Measurements from ENCODE around the gene JAG2. TPM values are rescaled to one million over a fixed set of nuclear protein-coding genes. Genes with fewer than 3 reads are reported as not detected.

JAG2 gene
- total RNA-seq, 1 experiment from 2014 or later = 85.9 TPM

GRCh38 chr14:105131241-105131640, 37.3 kb downstream of the JAG2 start:
- Histone ChIP-seq H3K4me3 (replicated peaks in 1 of 2; ENCODE audit: low read depth in 1 of 2, low read length in 2 of 2) (no peak overlapping the region), H3K27me3 (ENCODE audit: insufficient read depth, low read length) (no peaks in the 10 kb centered on the region), H3K9me2 (ENCODE audit: insufficient read depth) (no peaks in the 10 kb centered on the region), H3K9me3 (ENCODE audit: control insufficient read depth in 1 of 2, insufficient read depth in 1 of 2, low read depth in 1 of 2, low read length in 2 of 2) (0 out of 4 replicates have a peak, but pooled peaks cover 0 to 3% of the 10 kb centered on the region in 2 experiments), H3K9ac (ENCODE audit: low read length) (no peak overlapping the region), H2AFZ (ENCODE audit: low read depth, low read length, poor library complexity, severe bottlenecking) (no peak overlapping the region), H3K36me3 (ENCODE audit: control insufficient read depth in 1 of 2, insufficient read depth in 2 of 2, low read length in 2 of 2) (no peaks in the 10 kb centered on the region), H3K79me2 (ENCODE audit: insufficient read depth, low read length) (no peaks in the 10 kb centered on the region), H3K4me1 (ENCODE audit: control insufficient read depth in 1 of 2, insufficient read depth in 2 of 2, low read length in 2 of 2) (no peaks in the 10 kb centered on the region), H3K27ac (ENCODE audit: low read depth, low read length) (no peak overlapping the region), H3K4me2 (ENCODE audit: low read length) (no peak overlapping the region), H4K20me1 (ENCODE audit: insufficient read depth) (no peaks in the 10 kb centered on the region)
- ChIA-PET RAD21 (ENCODE audit: low non-redundant PET in 1 of 2, low total read pairs in 2 of 2, uncharacterized antibody in 2 of 2, unreplicated experiment in 2 of 2) (no interaction called here), POLR2A (no interaction called here), CTCF (interaction anchor here (1.5 kb wide), 1 partner anchor 41 kb away, joined by 6 read pairs; no protein-coding TSS in a partner anchor)
- BruUV-seq (replicated peaks) = no TSS peak
- intact Hi-C loops (cut with micrococcal nuclease) = no loop called here
- DNase-seq (ENCODE audit: low read depth, low spot score) (no peak), ATAC-seq (no peak)
- TF ChIP-seq ZNF274 (IDR thresholded peaks at IDR 0.05; ENCODE audit: low read depth, low read length) (no peak), JUND (IDR thresholded peaks at IDR 0.05) (no peak), CBX3 (IDR thresholded peaks at IDR 0.05; ENCODE audit: low read depth) (peak; percentile 68; the same call in 1 of the 2 replicates)

GRCh38 chr14:105128059-105128458, 40.5 kb downstream of the JAG2 start:
- Histone ChIP-seq H3K36me3 (ENCODE audit: control insufficient read depth in 1 of 2, insufficient read depth in 2 of 2, low read length in 2 of 2) (no peaks in the 10 kb centered on the region), H3K79me2 (ENCODE audit: insufficient read depth, low read length) (no peaks in the 10 kb centered on the region)
- BruUV-seq (replicated peaks) = no TSS peak
- TF ChIP-seq ATF3 (IDR thresholded peaks at IDR 0.05) (no peak), SIN3A (IDR thresholded peaks at IDR 0.05; ENCODE audit: low read depth) (no peak), POLR2AphosphoS5 (IDR thresholded peaks at IDR 0.05; ENCODE audit: low read depth, low read length) (no peak), TCF7L2 (IDR thresholded peaks at IDR 0.05; ENCODE audit: borderline replicate concordance, extremely low read depth, insufficient read depth, insufficient read length) (no peak), YY1 (IDR thresholded peaks at IDR 0.05; ENCODE audit: extremely low read depth, insufficient replicate concordance, low read depth, low read length) (no peak), ZFX (IDR thresholded peaks at IDR 0.05) (no peak), ELF1 (IDR thresholded peaks at IDR 0.05; ENCODE audit: borderline replicate concordance, low read depth) (no peak), RAD21 (IDR thresholded peaks at IDR 0.05; ENCODE audit: low read depth) (no peak), SP1 (IDR thresholded peaks at IDR 0.05; ENCODE audit: low read depth) (no peak), SRF (IDR thresholded peaks at IDR 0.05; ENCODE audit: low read depth) (no peak), CBX3 (IDR thresholded peaks at IDR 0.05; ENCODE audit: low read depth) (no peak), ZNF274 (IDR thresholded peaks at IDR 0.05; ENCODE audit: low read depth, low read length) (no peak), EZH2 (IDR thresholded peaks at IDR 0.05) (no peak), MAX (IDR thresholded peaks at IDR 0.05) (no peak), ZBTB33 (IDR thresholded peaks at IDR 0.05; ENCODE audit: extremely low read depth, insufficient replicate concordance, low read length) (no peak), FOSL1 (IDR thresholded peaks at IDR 0.05; ENCODE audit: low read depth) (no peak), JUND (IDR thresholded peaks at IDR 0.05) (no peak), POLR2A (IDR thresholded peaks at IDR 0.05; ENCODE audit: borderline replicate concordance, extremely low read depth, insufficient read depth, insufficient read length) (no peak), EZH2phosphoT487 (IDR thresholded peaks at IDR 0.05; ENCODE audit: borderline replicate concordance) (no peak)

More at GRCh38 chr14:105128059-105128458, 40.5 kb downstream of the JAG2 start:
- H3K9me3 ChIP-seq (ENCODE audit: control insufficient read depth in 1 of 2, insufficient read depth in 1 of 2, low read depth in 1 of 2, low read length in 2 of 2) = peaks cover 0 to 3% of the 10 kb centered on the region in 2 experiments; a peak in 1 of 4 replicates
- H3K9ac ChIP-seq (ENCODE audit: low read length) = no peak overlapping the region
- RAD21 ChIA-PET (ENCODE audit: low non-redundant PET in 1 of 2, low total read pairs in 2 of 2, uncharacterized antibody in 2 of 2, unreplicated experiment in 2 of 2) = no interaction called here
- intact Hi-C loops (cut with micrococcal nuclease) = loop anchor here (2.0 kb wide), 1 partner anchor 13 kb away; no protein-coding TSS in a partner anchor
- H3K9me2 ChIP-seq (ENCODE audit: insufficient read depth) = no peaks in the 10 kb centered on the region
- no peak overlapping the region for H3K27ac ChIP-seq (ENCODE audit: low read depth, low read length)
- H3K4me2 ChIP-seq (ENCODE audit: low read length) = no peak overlapping the region
- H3K4me3 ChIP-seq (replicated peaks in 1 of 2; ENCODE audit: low read depth in 1 of 2, low read length in 2 of 2) = no peak overlapping the region
- no peaks in the 10 kb centered on the region for H3K27me3 ChIP-seq (ENCODE audit: insufficient read depth, low read length)
- POLR2A ChIA-PET = no interaction called here
- no peaks in the 10 kb centered on the region for H3K4me1 ChIP-seq (ENCODE audit: control insufficient read depth in 1 of 2, insufficient read depth in 2 of 2, low read length in 2 of 2)
- DNase-seq (ENCODE audit: low read depth, low spot score) = no peak
- no peak overlapping the region for H2AFZ ChIP-seq (ENCODE audit: low read depth, low read length, poor library complexity, severe bottlenecking)
- CTCF ChIA-PET = no interaction called here
- H4K20me1 ChIP-seq (ENCODE audit: insufficient read depth) = no peaks in the 10 kb centered on the region
- no peak for ATAC-seq
